EL (cell line): ENCODE results near the gene SLC30A1.
"Not testable (repeated sequence)": the region's sequence is repeated elsewhere in the genome, so short reads cannot be mapped to it uniquely, and the experiment has no call there.

Experiments
- DNase-seq: peaks from one replicate; pipeline ENCODE4 v3.0.0-alpha.2; 2016

Gene SLC30A1

GRCh38 chr1:211541720-211542477 lies 37.1 kb downstream of the SLC30A1 start:
- no peak for DNase-seq

- DNase-seq = no peak
These were observed 37.7 kb downstream of the SLC30A1 start for GRCh38 chr1:211541278-211541677.

- DNase-seq = not testable (repeated sequence)
These were observed 38.1 kb downstream of the SLC30A1 start for GRCh38 chr1:211540824-211541223.

DNA sequence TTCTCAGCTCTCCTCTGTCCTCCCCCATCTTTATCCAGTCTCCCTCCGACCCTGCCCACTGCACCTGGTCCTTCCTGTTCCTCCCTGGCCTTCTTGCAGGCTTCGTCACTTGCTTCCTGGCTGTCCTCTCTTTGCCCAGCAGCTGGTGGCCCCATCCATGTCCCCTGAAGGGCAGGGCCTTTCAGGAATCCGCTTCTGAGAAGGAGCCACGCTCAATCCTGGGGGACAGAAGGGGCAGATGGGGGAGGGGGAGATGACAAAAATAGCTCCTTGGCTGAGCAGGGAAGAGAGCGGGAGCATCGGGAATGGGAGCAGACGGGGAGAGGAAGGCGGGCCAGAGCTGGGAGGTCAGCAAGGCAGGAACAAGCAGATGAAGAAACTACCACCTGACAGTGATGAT lies 40.7 kb downstream of the SLC30A1 start:
- DNase-seq = no peak

GRCh38 chr1:211537253-211537652 lies 41.7 kb downstream of the SLC30A1 start:
- DNase-seq = no peak

DNA sequence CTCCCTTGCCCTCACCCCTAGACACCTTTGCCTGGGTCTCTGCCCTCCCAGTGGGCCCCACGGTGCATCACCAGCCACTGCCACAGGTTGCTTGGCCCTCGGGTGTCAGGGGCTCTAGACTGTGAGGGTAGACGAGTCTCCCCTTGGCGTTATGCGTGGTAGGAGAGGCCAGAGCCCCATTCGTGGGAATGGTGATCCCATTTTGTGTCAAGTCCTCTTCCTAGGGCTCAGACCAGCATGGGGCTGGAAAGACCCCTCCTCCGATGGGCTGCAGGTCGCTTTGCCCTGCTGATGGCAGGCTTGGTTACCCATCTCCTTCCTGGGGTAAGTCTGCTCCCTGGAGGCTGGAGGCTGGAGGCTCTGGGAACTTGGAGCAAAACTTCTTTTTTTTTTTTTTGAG lies 42.4 kb downstream of the SLC30A1 start:
- no peak for DNase-seq

DNA sequence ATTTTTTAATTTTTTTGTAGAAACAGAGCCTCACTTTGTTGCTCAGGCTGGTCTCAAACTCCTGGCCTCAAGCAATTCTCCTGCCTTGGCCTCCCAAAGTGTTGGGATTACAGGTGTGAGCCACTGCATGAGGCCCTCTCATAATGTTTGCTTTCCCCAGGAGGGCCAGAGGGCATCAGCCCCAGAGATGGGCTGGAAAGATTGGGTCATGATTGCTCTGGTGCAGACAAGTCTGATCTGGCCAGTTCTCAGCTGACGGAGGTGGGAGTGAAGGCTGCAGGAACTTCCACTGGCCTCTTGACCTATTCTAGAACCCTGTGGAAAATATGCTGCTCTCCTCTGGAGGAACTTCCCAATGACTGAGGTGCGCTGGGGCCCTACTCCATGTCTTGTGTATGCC lies 43.6 kb downstream of the SLC30A1 start:
- DNase-seq = no peak

DNA sequence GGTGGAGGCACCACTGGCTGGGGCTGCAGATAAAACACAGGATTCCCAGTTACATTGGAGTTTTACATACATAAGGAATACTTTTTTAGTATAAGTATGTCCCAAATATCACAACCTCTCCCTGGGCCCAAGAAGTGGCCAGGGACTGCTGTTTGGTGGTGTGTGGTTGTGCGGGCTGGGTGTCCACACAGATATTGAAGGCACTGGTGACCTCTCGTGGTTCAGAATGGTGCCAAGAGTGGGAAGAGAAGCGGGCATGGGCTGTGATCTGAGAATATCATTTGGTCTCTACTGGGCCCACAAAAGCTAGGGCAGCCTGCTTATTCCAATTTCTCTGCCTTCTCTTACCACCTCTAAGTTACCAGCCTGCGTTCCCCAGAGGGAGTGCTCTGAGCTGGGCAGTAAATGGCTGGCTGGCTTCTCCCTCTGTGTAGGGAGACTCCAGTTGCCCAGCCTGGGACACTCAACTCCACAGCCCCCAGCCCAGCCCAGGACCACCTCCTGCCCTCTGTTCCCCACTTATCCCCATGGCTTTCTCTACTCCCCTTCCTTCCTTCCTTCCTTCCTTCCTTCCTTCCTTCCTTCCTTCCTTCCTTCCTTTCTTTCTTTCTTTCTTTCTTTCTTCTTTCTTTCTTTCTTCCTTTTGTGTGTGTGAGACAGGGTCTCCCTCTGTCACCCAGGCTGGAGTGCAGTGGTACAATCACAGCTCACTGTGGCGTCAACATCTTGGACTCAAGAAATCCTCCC lies 44.2 kb downstream of the SLC30A1 start:
- no peak for DNase-seq

GRCh38 chr1:211532088-211532444 lies 46.9 kb downstream of the SLC30A1 start:
- DNase-seq = no peak

- DNase-seq = no peak
These were observed 47.5 kb downstream of the SLC30A1 start for GRCh38 chr1:211531194-211532087.

GRCh38 chr1:211530102-211530501 lies 48.9 kb downstream of the SLC30A1 start:
- no peak for DNase-seq

DNA sequence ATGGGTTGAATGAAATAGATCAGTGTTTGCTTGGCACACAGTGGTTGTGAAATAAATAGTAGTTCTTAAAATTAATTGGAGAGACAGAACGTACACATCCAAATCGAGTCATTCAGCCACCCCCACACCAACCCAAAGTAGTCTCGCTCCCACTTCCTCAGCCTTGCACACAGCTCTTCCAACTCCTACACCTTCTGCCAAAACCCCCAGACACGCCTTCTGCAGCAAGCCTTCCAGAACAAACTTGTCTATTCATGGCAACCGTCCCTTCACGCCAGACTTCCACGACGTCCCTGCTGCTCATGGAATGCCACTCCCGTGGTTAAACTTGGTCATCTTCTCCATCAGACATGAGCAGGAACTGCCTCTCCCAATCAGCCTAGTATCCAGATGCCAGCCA lies 49.5 kb downstream of the SLC30A1 start:
- DNase-seq = no peak

GRCh38 chr1:211529011-211529410 lies 50.0 kb downstream of the SLC30A1 start:
- DNase-seq = no peak

- DNase-seq = no peak
These were observed 51.1 kb downstream of the SLC30A1 start for GRCh38 chr1:211527888-211528287.

- DNase-seq = no peak
These were observed 52.0 kb downstream of the SLC30A1 start for GRCh38 chr1:211527006-211527405.

DNA sequence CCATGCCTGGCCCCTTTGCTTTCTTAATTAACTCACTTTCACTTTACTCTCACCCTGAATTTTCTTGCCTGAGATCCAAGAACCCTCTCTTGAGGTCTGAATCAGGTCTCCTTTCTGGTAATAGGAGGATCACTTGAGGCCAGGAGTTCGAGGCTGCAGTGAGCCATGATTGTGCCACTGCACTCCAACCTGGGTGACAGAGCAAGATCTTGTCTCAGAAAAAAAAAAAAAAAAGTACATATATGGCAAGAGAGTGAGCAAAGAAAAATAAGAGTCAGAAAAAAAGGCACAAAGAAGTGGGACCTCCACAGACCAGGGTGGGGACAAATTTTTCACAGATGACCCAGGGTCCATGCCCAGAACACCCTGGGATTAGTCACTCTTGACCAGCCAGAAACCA lies 52.9 kb downstream of the SLC30A1 start:
- no peak for DNase-seq

- DNase-seq = no peak
These were observed 53.8 kb downstream of the SLC30A1 start for GRCh38 chr1:211525101-211525676.

DNA sequence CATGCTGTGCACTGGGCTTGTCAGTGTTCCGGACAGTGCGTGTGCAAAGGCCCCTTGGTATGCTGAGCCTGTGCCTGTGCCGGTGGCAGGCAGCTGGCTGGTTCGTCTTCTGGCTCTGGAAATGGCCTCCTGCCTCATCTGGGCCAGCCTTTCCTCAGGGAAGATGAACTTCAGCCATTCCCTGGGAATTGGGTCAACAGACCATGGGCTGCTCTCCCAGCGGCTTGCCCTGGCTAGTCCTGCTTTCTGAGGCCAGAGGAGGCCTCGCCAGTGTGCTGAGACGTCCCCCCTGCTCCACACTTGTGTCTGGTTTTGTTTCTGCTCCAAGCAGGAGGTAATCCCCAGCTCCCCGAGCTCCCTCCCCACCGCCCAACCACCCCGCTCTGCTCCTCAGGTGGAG lies 54.4 kb downstream of the SLC30A1 start:
- DNase-seq = no peak

DNA sequence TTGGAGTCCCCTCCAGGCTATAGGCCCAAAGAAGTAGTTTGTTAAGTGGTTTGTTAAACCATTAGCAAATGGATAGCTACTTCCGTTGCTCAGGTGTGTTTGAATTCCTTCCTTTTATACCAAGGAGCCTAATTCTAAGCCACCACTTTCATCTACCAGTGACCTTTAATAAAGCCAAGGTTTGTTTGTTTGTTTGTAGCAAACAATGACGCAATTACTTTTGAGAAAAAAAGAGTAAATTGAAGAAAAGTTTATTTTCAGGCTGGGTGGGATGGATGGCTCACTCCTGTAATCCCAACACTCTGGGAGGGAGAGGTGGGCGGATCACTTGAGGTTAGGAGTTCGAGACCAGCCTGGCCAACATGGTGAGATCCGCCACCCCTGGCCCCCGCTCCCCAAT lies 56.2 kb downstream of the SLC30A1 start:
- no peak for DNase-seq
